Measurements from ENCODE around the gene ABR. TPM values are rescaled to one million over a fixed set of nuclear protein-coding genes. Genes with fewer than 3 reads are reported as not detected.
"Not testable (repeated sequence)": the region's sequence is repeated elsewhere in the genome, so short reads cannot be mapped to it uniquely, and the experiment has no call there.

Gene ABR
- total RNA-seq, 6 experiments from 2014 or later = 49.3 to 58.4 (median 54.4) TPM

DNA sequence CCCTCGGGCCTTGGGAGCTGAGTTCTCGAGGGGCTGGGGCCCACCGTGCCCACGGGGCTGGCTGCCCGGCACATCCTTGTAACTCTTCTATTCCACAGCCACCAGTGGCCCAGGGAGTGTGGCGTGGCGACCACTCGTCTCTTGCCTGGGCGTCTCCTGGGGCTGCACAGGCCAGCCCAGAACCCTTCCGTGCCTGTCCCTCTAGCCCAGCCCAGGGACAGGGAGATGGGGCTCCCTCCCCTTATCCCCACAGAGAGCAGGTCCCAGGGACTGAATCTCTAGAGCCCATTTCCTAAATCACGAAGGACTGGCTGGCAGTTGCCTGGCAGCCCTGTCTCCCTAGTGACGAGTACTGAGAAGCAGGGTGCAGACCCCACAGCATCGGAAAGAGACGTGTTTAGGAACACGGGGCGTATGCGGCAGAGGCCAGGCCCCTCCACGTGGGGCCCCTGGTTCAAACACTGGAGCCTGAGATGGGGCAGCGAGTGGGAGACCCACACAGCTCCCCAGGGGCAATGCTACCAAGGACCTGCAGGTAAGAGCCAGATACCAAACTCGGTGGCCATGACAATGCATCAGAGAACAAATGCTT lies 131.8 kb downstream of the ABR start:
- H3K4me3 Mint-ChIP-seq = no peak overlapping the region
- DNase-seq = no peak
- H3K4me1 Mint-ChIP-seq (ENCODE audit: low read depth) = peaks cover 7% of the 10 kb centered on the region; the same call in 1 of the 2 replicates
- H3K27me3 Mint-ChIP-seq (ENCODE audit: insufficient read depth) = no peaks in the 10 kb centered on the region; the same call in 1 of the 2 replicates
- TF ChIP-seq, protein P1, sequence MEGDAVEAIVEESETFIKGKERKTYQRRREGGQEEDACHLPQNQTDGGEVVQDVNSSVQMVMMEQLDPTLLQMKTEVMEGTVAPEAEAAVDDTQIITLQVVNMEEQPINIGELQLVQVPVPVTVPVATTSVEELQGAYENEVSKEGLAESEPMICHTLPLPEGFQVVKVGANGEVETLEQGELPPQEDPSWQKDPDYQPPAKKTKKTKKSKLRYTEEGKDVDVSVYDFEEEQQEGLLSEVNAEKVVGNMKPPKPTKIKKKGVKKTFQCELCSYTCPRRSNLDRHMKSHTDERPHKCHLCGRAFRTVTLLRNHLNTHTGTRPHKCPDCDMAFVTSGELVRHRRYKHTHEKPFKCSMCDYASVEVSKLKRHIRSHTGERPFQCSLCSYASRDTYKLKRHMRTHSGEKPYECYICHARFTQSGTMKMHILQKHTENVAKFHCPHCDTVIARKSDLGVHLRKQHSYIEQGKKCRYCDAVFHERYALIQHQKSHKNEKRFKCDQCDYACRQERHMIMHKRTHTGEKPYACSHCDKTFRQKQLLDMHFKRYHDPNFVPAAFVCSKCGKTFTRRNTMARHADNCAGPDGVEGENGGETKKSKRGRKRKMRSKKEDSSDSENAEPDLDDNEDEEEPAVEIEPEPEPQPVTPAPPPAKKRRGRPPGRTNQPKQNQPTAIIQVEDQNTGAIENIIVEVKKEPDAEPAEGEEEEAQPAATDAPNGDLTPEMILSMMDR (IDR thresholded peaks at IDR 0.05) = no peak
- H3K36me3 Mint-ChIP-seq (ENCODE audit: low read depth) = peaks cover 9% of the 10 kb centered on the region
- H3K27ac Mint-ChIP-seq = no peak overlapping the region
- no peaks in the 10 kb centered on the region for H3K9me3 Mint-ChIP-seq

DNA sequence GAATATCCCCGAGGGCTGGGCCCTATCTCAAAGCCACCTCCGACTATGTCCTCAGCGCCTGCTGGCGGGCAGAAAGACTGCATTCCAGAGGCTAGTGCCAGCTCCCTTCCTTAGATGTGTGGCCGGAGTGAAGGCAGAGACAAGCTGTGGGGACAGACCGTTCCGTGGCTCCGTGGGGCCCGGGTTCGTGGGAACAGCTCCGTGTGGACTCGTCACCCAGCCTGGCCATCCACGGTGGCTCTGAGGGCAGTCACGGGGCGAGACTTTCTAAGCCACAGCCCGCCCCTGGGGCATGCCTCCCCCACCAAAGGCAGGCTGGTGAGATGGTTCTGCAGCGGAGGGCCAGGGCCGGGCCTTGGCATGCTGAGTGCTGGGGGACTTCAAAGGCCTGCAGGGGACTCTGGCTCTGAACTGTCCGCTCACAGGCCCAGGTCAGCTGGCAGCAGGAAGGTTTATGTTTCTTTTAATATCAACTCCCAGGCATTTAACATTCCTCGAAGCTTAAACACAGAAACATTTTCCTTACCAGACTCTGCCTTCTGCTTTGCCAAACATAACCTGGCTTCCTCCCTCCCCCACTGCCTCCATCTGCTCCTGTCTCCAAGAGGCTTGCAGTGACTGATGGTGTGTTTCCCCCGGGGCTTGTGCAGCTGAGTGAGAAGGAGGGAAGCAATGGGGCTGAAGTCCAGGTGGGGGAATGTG lies 132.5 kb downstream of the ABR start:
- TF ChIP-seq, protein P1 (IDR thresholded peaks at IDR 0.05) = no peak
- H3K27me3 Mint-ChIP-seq (ENCODE audit: insufficient read depth) = peaks cover 2% of the 10 kb centered on the region
- DNase-seq = no peak
- H3K4me3 Mint-ChIP-seq = no peak overlapping the region
- H3K9me3 Mint-ChIP-seq = peaks cover 2% of the 10 kb centered on the region; the same call in 1 of the 2 replicates
- peaks cover 7% of the 10 kb centered on the region; the same call in 1 of the 2 replicates for H3K4me1 Mint-ChIP-seq (ENCODE audit: low read depth)
- H3K27ac Mint-ChIP-seq = no peak overlapping the region
- H3K36me3 Mint-ChIP-seq (ENCODE audit: low read depth) = peaks cover 15% of the 10 kb centered on the region

DNA sequence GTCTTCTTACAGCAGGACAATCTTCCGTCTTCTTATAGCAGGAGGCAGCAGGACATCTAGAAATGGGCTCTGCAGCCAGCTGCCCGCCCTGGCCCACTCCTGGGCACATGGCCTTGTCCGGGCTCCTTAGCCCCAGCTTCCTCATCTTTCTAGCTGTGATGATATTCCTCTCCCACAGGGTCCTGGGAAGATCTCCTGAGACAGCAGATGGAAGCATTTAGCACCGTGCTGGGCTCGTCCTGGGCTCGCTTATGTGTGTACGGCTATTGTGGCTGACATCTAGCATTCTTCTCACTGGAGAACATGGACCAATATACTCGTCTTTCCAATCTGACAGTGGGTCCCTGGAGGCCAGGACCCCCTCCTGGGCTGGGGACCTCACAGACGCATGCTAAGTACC lies 134.3 kb downstream of the ABR start:
- Mint-ChIP-seq H3K27ac (no peak overlapping the region), H3K4me1 (ENCODE audit: low read depth) (peaks cover 7% of the 10 kb centered on the region; the same call in 1 of the 2 replicates), H3K4me3 (no peak overlapping the region), H3K36me3 (ENCODE audit: low read depth) (peaks cover 23% of the 10 kb centered on the region), H3K9me3 (peaks cover 4% of the 10 kb centered on the region; the same call in 1 of the 2 replicates), H3K27me3 (ENCODE audit: insufficient read depth) (peaks cover 2% of the 10 kb centered on the region)
- DNase-seq = no peak
- TF ChIP-seq, protein P1 (IDR thresholded peaks at IDR 0.05) = no peak

DNA sequence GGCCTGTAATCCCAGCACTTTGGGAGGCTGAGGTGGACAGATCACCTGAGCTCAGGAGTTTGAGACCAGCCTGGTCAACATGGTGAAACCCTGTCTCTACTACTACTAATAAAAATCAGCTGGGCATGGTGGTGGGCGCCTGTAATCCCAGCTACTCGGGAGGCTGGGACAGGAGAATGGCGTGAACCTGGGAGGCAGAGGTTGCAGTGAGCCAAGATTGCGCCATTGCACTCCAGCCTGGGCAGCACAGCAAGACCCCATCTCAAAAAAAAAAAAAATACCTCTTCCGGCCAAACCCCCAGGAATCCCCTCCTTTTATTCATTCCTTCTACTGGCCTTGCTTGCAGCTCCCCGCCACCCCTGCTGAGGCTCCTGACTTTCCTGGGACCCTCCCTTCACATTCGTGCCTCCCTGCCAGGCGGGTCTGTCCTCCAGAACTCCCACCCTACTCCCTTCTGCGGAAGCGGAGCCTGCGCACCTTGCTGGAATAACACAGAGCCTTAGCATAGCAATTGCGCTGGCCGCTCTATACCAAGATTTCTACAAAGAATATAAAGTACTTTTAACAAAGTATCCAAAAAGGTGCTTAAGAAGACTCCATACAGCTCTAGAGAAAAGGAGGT lies 135.3 kb downstream of the ABR start:
- not testable (repeated sequence) for H3K27me3 Mint-ChIP-seq (ENCODE audit: insufficient read depth); H3K9me3 Mint-ChIP-seq; H3K27ac Mint-ChIP-seq; H3K4me1 Mint-ChIP-seq (ENCODE audit: low read depth); DNase-seq; H3K4me3 Mint-ChIP-seq
- peaks cover 16% of the 10 kb centered on the region for H3K36me3 Mint-ChIP-seq (ENCODE audit: low read depth)

DNA sequence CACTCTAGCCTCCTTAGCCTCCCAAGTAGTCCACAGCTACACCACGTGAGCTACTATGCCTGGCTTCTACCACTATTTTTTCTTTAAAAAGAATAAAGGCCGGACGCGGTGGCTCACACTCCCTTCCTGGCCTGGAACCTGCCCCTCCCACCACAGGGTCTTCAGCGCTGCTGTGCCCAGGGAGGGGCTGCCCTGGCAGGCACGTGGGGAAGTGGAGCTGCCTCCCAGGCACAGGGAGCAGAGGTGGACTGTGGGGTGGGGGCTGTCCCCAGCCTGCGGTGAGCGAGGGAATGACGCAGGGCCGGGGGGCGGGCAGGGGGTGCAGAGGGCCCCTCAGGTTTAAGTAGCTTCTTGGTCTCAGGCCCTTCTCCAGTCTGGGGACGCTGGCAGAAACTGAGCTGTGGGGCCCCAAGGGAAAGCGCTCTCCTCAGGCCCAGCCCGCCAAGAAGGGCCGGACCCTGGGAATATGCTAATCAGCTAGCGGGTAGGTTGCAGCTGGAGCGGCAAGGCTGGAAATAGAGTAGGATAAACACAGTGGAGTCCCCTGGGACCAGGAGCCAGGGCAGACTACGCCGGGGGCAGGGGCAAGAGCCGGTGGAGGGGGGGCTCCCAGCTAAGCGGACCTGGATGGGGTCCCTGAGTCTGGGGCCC lies 136.1 kb downstream of the ABR start:
- H3K9me3 Mint-ChIP-seq = peaks cover 4% of the 10 kb centered on the region; the same call in 1 of the 2 replicates
- no peak for DNase-seq
- H3K27ac Mint-ChIP-seq = no peak overlapping the region
- no peak overlapping the region for H3K4me3 Mint-ChIP-seq
- peaks cover 14% of the 10 kb centered on the region for H3K36me3 Mint-ChIP-seq (ENCODE audit: low read depth)
- TF ChIP-seq, protein P1 (IDR thresholded peaks at IDR 0.05) = no peak
- peaks cover 7% of the 10 kb centered on the region; the same call in 1 of the 2 replicates for H3K4me1 Mint-ChIP-seq (ENCODE audit: low read depth)
- H3K27me3 Mint-ChIP-seq (ENCODE audit: insufficient read depth) = peaks cover 2% of the 10 kb centered on the region; the same call in 1 of the 2 replicates

All from HFFc6 (cell line).